ENCODE data around the gene ACOX3.

DNA sequence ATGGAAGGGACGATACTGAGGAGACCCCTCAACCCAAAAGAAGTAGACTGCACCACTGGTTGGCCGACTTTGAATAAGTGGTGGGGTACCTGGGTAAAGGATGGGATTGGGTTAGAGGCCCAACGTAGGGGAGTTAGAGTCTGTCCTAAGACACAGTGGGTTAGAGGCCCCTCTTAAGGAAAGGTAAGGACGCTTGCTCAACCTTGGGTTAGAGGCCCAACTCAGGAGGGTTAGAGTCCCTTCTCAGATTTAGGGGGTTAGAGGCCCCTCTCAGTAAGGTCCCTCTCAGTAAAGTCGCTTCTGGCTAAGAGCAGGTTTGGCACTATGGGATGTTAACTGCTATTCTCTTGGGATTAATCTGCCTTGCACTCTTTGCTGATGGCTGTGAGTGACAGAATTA is 81.3 kb downstream of the ACOX3 start:
- TF ChIP-seq, protein P1, sequence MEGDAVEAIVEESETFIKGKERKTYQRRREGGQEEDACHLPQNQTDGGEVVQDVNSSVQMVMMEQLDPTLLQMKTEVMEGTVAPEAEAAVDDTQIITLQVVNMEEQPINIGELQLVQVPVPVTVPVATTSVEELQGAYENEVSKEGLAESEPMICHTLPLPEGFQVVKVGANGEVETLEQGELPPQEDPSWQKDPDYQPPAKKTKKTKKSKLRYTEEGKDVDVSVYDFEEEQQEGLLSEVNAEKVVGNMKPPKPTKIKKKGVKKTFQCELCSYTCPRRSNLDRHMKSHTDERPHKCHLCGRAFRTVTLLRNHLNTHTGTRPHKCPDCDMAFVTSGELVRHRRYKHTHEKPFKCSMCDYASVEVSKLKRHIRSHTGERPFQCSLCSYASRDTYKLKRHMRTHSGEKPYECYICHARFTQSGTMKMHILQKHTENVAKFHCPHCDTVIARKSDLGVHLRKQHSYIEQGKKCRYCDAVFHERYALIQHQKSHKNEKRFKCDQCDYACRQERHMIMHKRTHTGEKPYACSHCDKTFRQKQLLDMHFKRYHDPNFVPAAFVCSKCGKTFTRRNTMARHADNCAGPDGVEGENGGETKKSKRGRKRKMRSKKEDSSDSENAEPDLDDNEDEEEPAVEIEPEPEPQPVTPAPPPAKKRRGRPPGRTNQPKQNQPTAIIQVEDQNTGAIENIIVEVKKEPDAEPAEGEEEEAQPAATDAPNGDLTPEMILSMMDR (IDR thresholded peaks at IDR 0.05): no peak
- TF ChIP-seq POLR2A (IDR thresholded peaks at IDR 0.05) (no peak), EP300 (IDR thresholded peaks at IDR 0.05) (no peak), POLR2AphosphoS5 (IDR thresholded peaks at IDR 0.05) (no peak)
